ENCODE data around the gene TEX53.

Gene TEX53

DNA sequence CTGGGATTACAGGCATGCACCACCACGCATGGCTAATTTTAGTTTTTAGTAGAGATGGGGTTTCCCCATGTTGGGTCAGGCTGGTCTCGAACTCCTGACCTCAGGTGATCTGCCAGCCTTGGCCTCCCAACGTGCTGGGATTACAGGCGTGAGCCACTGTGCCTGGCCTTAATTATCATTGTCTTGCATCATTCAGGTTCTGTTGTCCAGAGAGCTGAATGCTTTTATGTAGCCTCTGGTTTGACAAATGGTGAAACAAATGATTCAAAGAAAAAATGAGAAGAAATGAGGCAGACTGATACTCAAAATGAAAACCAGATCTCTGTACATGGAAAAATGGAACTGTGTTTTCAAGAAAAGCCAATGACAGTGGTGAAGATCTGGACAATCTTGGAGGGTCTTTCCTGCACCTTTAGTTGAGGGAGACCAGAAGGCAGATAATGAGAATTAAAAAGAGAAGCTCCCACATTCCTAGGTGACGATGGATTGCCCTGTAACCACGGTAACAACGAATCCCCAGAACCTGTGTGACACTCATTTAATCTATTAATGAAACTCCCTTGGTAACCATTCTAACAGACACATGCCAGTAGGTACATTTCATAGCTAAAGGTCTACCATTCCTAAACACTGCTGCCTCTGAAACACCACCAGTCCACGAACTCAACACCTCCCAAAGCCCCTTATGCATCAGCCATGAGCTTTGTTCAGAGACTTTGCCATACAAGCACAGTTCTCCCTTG, 22.8 kb upstream of the TEX53 start:
- Histone ChIP-seq H2BK12ac (ENCODE audit: low read length) (no peak overlapping the region), H3K4me2 (ENCODE audit: insufficient read depth, low read length, poor library complexity, severe bottlenecking) (no peak overlapping the region), H3K14ac (ENCODE audit: low read length) (no peak overlapping the region), H4K91ac (ENCODE audit: low read depth, low read length, poor library complexity) (no peak overlapping the region), H3K9ac (ENCODE audit: low read depth, low read length, poor library complexity) (no peak overlapping the region), H3K4ac (ENCODE audit: low read length) (no peak overlapping the region), H3K4me1 (ENCODE audit: control insufficient read depth in 2 of 2, insufficient read depth in 1 of 2, low read depth in 1 of 2, low read length in 2 of 2) (no peaks in the 10 kb centered on the region), H3K9me3 (replicated peaks in 1 of 2; ENCODE audit: control insufficient read depth in 2 of 2, insufficient read depth in 1 of 2, low read depth in 1 of 2, low read length in 2 of 2) (no peaks in the 10 kb centered on the region), H2AK5ac (ENCODE audit: low read depth, low read length) (no peak overlapping the region), H3K27me3 (ENCODE audit: control insufficient read depth in 3 of 3, insufficient read depth in 3 of 3, low read depth in 1 of 3, low read length in 3 of 3) (peaks cover 0 to 7% (median 0%) of the 10 kb centered on the region in 3 experiments), H3K79me1 (ENCODE audit: low read depth, low read length) (no peaks in the 10 kb centered on the region), H2BK120ac (ENCODE audit: low read depth, low read length) (no peak overlapping the region), H3K23ac (ENCODE audit: low read depth, low read length, poor library complexity) (no peak overlapping the region), H3K27ac (replicated peaks; ENCODE audit: low read length) (no peak overlapping the region), H4K8ac (ENCODE audit: low read depth, low read length) (no peak overlapping the region), H3K36me3 (replicated peaks in 1 of 2; ENCODE audit: control insufficient read depth in 2 of 2, insufficient read depth in 2 of 2, low read length in 2 of 2) (no peaks in the 10 kb centered on the region), H3K18ac (ENCODE audit: low read length) (no peak overlapping the region), H2BK15ac (ENCODE audit: low read length) (no peak overlapping the region), H2BK5ac (ENCODE audit: low read length) (no peak overlapping the region), H3K4me3 (ENCODE audit: low read length in 2 of 2) (no peak overlapping the region), H2AFZ (ENCODE audit: low read length) (no peak overlapping the region)
- no peak for DNase-seq (ENCODE audit: low spot score)
- no CpG with 5 or more reads among the region's 8 CpGs for WGBS, 2 donors (ENCODE audit: extremely low coverage in 2 of 2, insufficient read length in 2 of 2, insufficient replicate concordance in 1 of 2)

GRCh38 chr9:114678795-114679194, 21.2 kb upstream of the TEX53 start:
- no peak overlapping the region for H4K8ac ChIP-seq (ENCODE audit: low read depth, low read length)
- H3K9ac ChIP-seq (ENCODE audit: low read depth, low read length, poor library complexity), result no peak overlapping the region
- H3K79me1 ChIP-seq (ENCODE audit: low read depth, low read length), result no peaks in the 10 kb centered on the region
- no peak overlapping the region for H3K4ac ChIP-seq (ENCODE audit: low read length)
- H3K9me3 ChIP-seq (replicated peaks in 1 of 2; ENCODE audit: control insufficient read depth in 2 of 2, insufficient read depth in 1 of 2, low read depth in 1 of 2, low read length in 2 of 2), result no peaks in the 10 kb centered on the region
- no peak overlapping the region for H2BK15ac ChIP-seq (ENCODE audit: low read length)
- no peak overlapping the region for H3K18ac ChIP-seq (ENCODE audit: low read length)
- H3K36me3 ChIP-seq (replicated peaks in 1 of 2; ENCODE audit: control insufficient read depth in 2 of 2, insufficient read depth in 2 of 2, low read length in 2 of 2), result no peaks in the 10 kb centered on the region
- H2AFZ ChIP-seq (ENCODE audit: low read length), result no peak overlapping the region
- no peak overlapping the region for H2BK12ac ChIP-seq (ENCODE audit: low read length)
- no peak overlapping the region for H2AK5ac ChIP-seq (ENCODE audit: low read depth, low read length)
- no peak overlapping the region for H3K23ac ChIP-seq (ENCODE audit: low read depth, low read length, poor library complexity)
- H3K4me2 ChIP-seq (ENCODE audit: insufficient read depth, low read length, poor library complexity, severe bottlenecking), result no peak overlapping the region
- H3K27me3 ChIP-seq (ENCODE audit: control insufficient read depth in 3 of 3, insufficient read depth in 3 of 3, low read depth in 1 of 3, low read length in 3 of 3), result peaks cover 0 to 10% (median 0%) of the 10 kb centered on the region in 3 experiments
- H3K27ac ChIP-seq (replicated peaks; ENCODE audit: low read length), result no peak overlapping the region
- no peak overlapping the region for H4K91ac ChIP-seq (ENCODE audit: low read depth, low read length, poor library complexity)
- no peak overlapping the region for H3K4me3 ChIP-seq (ENCODE audit: low read length in 2 of 2)
- H2BK5ac ChIP-seq (ENCODE audit: low read length), result no peak overlapping the region
- no peak overlapping the region for H3K14ac ChIP-seq (ENCODE audit: low read length)
- H2BK120ac ChIP-seq (ENCODE audit: low read depth, low read length), result no peak overlapping the region
- H3K4me1 ChIP-seq (ENCODE audit: control insufficient read depth in 2 of 2, insufficient read depth in 1 of 2, low read depth in 1 of 2, low read length in 2 of 2), result no peaks in the 10 kb centered on the region
- no peak for DNase-seq (ENCODE audit: low spot score)

GRCh38 chr9:114678130-114678529, 20.5 kb upstream of the TEX53 start:
- Histone ChIP-seq H3K4me2 (ENCODE audit: insufficient read depth, low read length, poor library complexity, severe bottlenecking) (no peak overlapping the region), H3K9me3 (replicated peaks in 1 of 2; ENCODE audit: control insufficient read depth in 2 of 2, insufficient read depth in 1 of 2, low read depth in 1 of 2, low read length in 2 of 2) (no peaks in the 10 kb centered on the region), H2AFZ (ENCODE audit: low read length) (no peak overlapping the region), H3K14ac (ENCODE audit: low read length) (no peak overlapping the region), H3K27ac (replicated peaks; ENCODE audit: low read length) (no peak overlapping the region), H3K27me3 (ENCODE audit: control insufficient read depth in 3 of 3, insufficient read depth in 3 of 3, low read depth in 1 of 3, low read length in 3 of 3) (peaks cover 0 to 10% (median 0%) of the 10 kb centered on the region in 3 experiments), H2BK12ac (ENCODE audit: low read length) (no peak overlapping the region), H4K8ac (ENCODE audit: low read depth, low read length) (no peak overlapping the region), H3K4ac (ENCODE audit: low read length) (no peak overlapping the region), H3K4me3 (ENCODE audit: low read length in 2 of 2) (no peak overlapping the region), H3K4me1 (ENCODE audit: control insufficient read depth in 2 of 2, insufficient read depth in 1 of 2, low read depth in 1 of 2, low read length in 2 of 2) (no peaks in the 10 kb centered on the region), H3K79me1 (ENCODE audit: low read depth, low read length) (no peaks in the 10 kb centered on the region), H2BK15ac (ENCODE audit: low read length) (no peak overlapping the region), H3K36me3 (replicated peaks in 1 of 2; ENCODE audit: control insufficient read depth in 2 of 2, insufficient read depth in 2 of 2, low read length in 2 of 2) (no peaks in the 10 kb centered on the region), H2BK5ac (ENCODE audit: low read length) (no peak overlapping the region), H3K23ac (ENCODE audit: low read depth, low read length, poor library complexity) (no peak overlapping the region), H2AK5ac (ENCODE audit: low read depth, low read length) (no peak overlapping the region), H3K9ac (ENCODE audit: low read depth, low read length, poor library complexity) (no peak overlapping the region), H2BK120ac (ENCODE audit: low read depth, low read length) (no peak overlapping the region), H3K18ac (ENCODE audit: low read length) (no peak overlapping the region), H4K91ac (ENCODE audit: low read depth, low read length, poor library complexity) (no peak overlapping the region)
- WGBS, 2 donors (ENCODE audit: extremely low coverage in 2 of 2, insufficient read length in 2 of 2, insufficient replicate concordance in 1 of 2), result 100% methylated on average over 1 of the region's 3 CpGs; no CpG with 5 or more reads in 1 of the 2 donors
- no peak for DNase-seq (ENCODE audit: low spot score)

- Histone ChIP-seq H4K8ac (ENCODE audit: low read depth, low read length) (no peak overlapping the region), H2AFZ (ENCODE audit: low read length) (no peak overlapping the region), H2BK120ac (ENCODE audit: low read depth, low read length) (no peak overlapping the region), H3K9ac (ENCODE audit: low read depth, low read length, poor library complexity) (no peak overlapping the region), H3K23ac (ENCODE audit: low read depth, low read length, poor library complexity) (no peak overlapping the region), H3K36me3 (replicated peaks in 1 of 2; ENCODE audit: control insufficient read depth in 2 of 2, insufficient read depth in 2 of 2, low read length in 2 of 2) (no peaks in the 10 kb centered on the region), H3K9me3 (replicated peaks in 1 of 2; ENCODE audit: control insufficient read depth in 2 of 2, insufficient read depth in 1 of 2, low read depth in 1 of 2, low read length in 2 of 2) (no peaks in the 10 kb centered on the region), H3K14ac (ENCODE audit: low read length) (no peak overlapping the region), H3K4me1 (ENCODE audit: control insufficient read depth in 2 of 2, insufficient read depth in 1 of 2, low read depth in 1 of 2, low read length in 2 of 2) (no peaks in the 10 kb centered on the region), H3K27me3 (ENCODE audit: control insufficient read depth in 3 of 3, insufficient read depth in 3 of 3, low read depth in 1 of 3, low read length in 3 of 3) (peaks cover 0 to 10% (median 0%) of the 10 kb centered on the region in 3 experiments), H3K79me1 (ENCODE audit: low read depth, low read length) (no peaks in the 10 kb centered on the region), H4K91ac (ENCODE audit: low read depth, low read length, poor library complexity) (no peak overlapping the region), H3K18ac (ENCODE audit: low read length) (no peak overlapping the region), H3K4me2 (ENCODE audit: insufficient read depth, low read length, poor library complexity, severe bottlenecking) (no peak overlapping the region), H2BK15ac (ENCODE audit: low read length) (no peak overlapping the region), H3K4ac (ENCODE audit: low read length) (no peak overlapping the region), H2BK12ac (ENCODE audit: low read length) (no peak overlapping the region), H3K27ac (replicated peaks; ENCODE audit: low read length) (no peak overlapping the region), H2BK5ac (ENCODE audit: low read length) (no peak overlapping the region), H2AK5ac (ENCODE audit: low read depth, low read length) (no peak overlapping the region), H3K4me3 (ENCODE audit: low read length in 2 of 2) (no peak overlapping the region)
- no CpG with 5 or more reads among the region's 3 CpGs for WGBS, 2 donors (ENCODE audit: extremely low coverage in 2 of 2, insufficient read length in 2 of 2, insufficient replicate concordance in 1 of 2)
- DNase-seq (ENCODE audit: low spot score), result no peak
These were observed 19.8 kb upstream of the TEX53 start for GRCh38 chr9:114677418-114677817.
